ENCODE data around the gene ATXN1. TPM values are rescaled to one million over a fixed set of nuclear protein-coding genes. Genes with fewer than 3 reads are reported as not detected.

The ATXN1 gene
- total and polyA plus RNA-seq, 2 of the 8 experiments (the other 6 are each of a cell fraction or from before 2014, with no cell fraction given) = 1.6 to 4.0 TPM

DNA sequence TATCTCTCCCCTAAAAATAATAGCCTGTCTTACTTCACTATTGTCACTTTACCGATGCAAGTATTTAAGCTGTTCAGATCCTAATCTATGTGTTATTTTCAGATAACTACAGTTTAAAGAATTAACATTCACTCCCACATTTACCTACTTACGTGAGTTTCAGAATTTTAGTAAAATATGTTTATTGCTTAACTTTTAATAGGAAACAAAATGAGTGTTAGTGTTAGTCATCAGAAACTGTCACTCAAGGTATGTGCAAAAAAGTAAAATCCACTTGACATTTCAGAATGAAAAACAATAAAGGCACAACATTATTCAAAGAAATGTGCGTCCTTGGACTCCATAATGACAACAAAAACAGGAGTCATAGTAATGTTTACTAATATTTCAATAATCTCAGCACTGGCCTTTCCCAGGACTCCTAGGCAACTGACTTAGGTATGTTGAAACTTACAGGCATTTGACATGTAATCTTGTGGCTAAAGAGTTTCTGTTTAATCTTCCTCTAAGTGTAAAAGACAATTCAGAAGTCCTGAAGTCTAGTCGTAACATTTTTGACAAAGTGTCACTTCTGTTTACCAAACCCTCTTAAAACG, 4.5 kb downstream of the ATXN1 start:
- Histone ChIP-seq H3K9me3 (ENCODE audit: insufficient read depth in 2 of 2, low read depth in 1 of 2, low read length in 1 of 2) (no peaks in the 10 kb centered on the region), H3K4me1 (replicated peaks in 1 of 4; ENCODE audit: control insufficient read depth in 3 of 4, insufficient read depth in 4 of 4, low read length in 3 of 4) (peaks cover 7 to 15% (median 10%) of the 10 kb centered on the region in 4 experiments; a peak in 6 of 7 replicates), H3K14ac (ENCODE audit: insufficient read length) (no peak overlapping the region), H3K23me2 (ENCODE audit: low read depth, low read length) (peaks cover 5% of the 10 kb centered on the region; the same call in 1 of the 2 replicates), H4K5ac (ENCODE audit: insufficient read length, low read depth, low read length) (no peak overlapping the region), H2BK12ac (ENCODE audit: low read depth, low read length) (no peak overlapping the region), H3K36me3 (ENCODE audit: control insufficient read depth in 2 of 4, insufficient read depth in 4 of 4, low read length in 3 of 4) (no peaks in the 10 kb centered on the region), H3K4me3 (ENCODE audit: extremely low read depth in 1 of 4, insufficient read depth in 2 of 4, low read depth in 3 of 4, low read length in 4 of 4) (no peak overlapping the region), H3K79me2 (ENCODE audit: control insufficient read depth in 1 of 2, insufficient read depth in 2 of 2, low read length in 2 of 2) (no peaks in the 10 kb centered on the region), H3K56ac (replicated peaks; ENCODE audit: insufficient read length, low read depth, low read length) (no peak overlapping the region), H3K4me2 (ENCODE audit: insufficient read depth in 1 of 2, low read depth in 2 of 2, low read length in 2 of 2) (no peak overlapping the region), H2AK5ac (ENCODE audit: low read depth, low read length) (no peak overlapping the region), H3K23ac (ENCODE audit: insufficient read length) (no peak overlapping the region), H3K9ac (replicated peaks in 1 of 4; ENCODE audit: extremely low read depth in 1 of 4, low read depth in 3 of 4, low read length in 3 of 4) (no peak overlapping the region), H2BK15ac (ENCODE audit: low read length) (no peak overlapping the region), H2BK120ac (replicated peaks; ENCODE audit: low read depth, low read length) (no peak overlapping the region), H3K79me1 (ENCODE audit: low read depth, low read length) (no peaks in the 10 kb centered on the region), H2BK5ac (ENCODE audit: low read depth, low read length) (no peak overlapping the region), H4K91ac (replicated peaks; ENCODE audit: insufficient read length, low read length) (no peak overlapping the region), H4K8ac (ENCODE audit: extremely low read depth, insufficient read depth, low read length) (no peak overlapping the region), H3K27ac (ENCODE audit: low read depth, low read length) (no peak overlapping the region), H3K18ac (ENCODE audit: extremely low read depth, low read length) (no peak overlapping the region), H4K20me1 (replicated peaks in 1 of 2; ENCODE audit: control insufficient read depth in 1 of 2, insufficient read depth in 2 of 2, low read length in 2 of 2) (no peaks in the 10 kb centered on the region), H3K4ac (replicated peaks; ENCODE audit: insufficient read length, low read depth, low read length) (no peak overlapping the region), H2BK20ac (ENCODE audit: low read length) (no peak overlapping the region), H2AFZ (ENCODE audit: low read length) (no peak overlapping the region), H3K27me3 (replicated peaks in 1 of 4; ENCODE audit: control insufficient read depth in 3 of 4, extremely low read depth in 1 of 4, insufficient read depth in 3 of 4, low read length in 3 of 4) (peaks cover 1 to 12% (median 8%) of the 10 kb centered on the region in 4 experiments; a peak in 6 of 7 replicates)
- FAIRE-seq (no peak), DNase-seq (ENCODE audit: low read depth in 1 of 2, low spot score in 2 of 2) (no peak)
- TF ChIP-seq HDAC2 (IDR thresholded peaks at IDR 0.05; ENCODE audit: borderline replicate concordance in 1 of 2, low read depth in 2 of 2, low read length in 2 of 2) (no peak), TBP (IDR thresholded peaks at IDR 0.05; ENCODE audit: low read depth, low read length) (no peak), SIX5 (IDR thresholded peaks at IDR 0.05; ENCODE audit: low read depth, low read length) (no peak), BACH1 (IDR thresholded peaks at IDR 0.05; ENCODE audit: low read length) (no peak), TCF12 (IDR thresholded peaks at IDR 0.05; ENCODE audit: low read depth, low read length) (no peak)
- ChIA-PET CTCF (ENCODE audit: partially characterized antibody) (interaction anchor here (1.1 to 2.3 kb wide), 4 partner anchors 12 to 17 kb away, joined by 3 to 10 read pairs (median 3); no protein-coding TSS in a partner anchor), POLR2A (ENCODE audit: partially characterized antibody) (no interaction called here)
- WGBS, 2 experiments (ENCODE audit: extremely low coverage in 1 of 2, insufficient coverage in 1 of 2, insufficient read length in 1 of 2, insufficient replicate concordance in 2 of 2, low coverage in 1 of 2, low lambda C conversion rate in 2 of 2, missing lambda C conversion rate in 1 of 2) = 85% methylated on average over 5 of the region's 5 CpGs; no CpG with 5 or more reads in 1 of the 2 experiments
